Stimulated activated CD4-positive, alpha-beta T cell treated with anti-CD3 and anti-CD28 coated beads, Interleukin-4, amount 100 ng/mL, for 48 hours (primary cell): ENCODE data around the gene KRT10.
"Not testable (repeated sequence)": the region's sequence is repeated elsewhere in the genome, so short reads cannot be mapped to it uniquely, and the experiment has no call there.

Source experiments
- DNase-seq, 2 donors: peaks; one replicate each; pipeline ENCODE4 v3.0.0-alpha.2; 2020; ENCODE audit warnings: low read depth in 2 of 2

Gene KRT10

DNA sequence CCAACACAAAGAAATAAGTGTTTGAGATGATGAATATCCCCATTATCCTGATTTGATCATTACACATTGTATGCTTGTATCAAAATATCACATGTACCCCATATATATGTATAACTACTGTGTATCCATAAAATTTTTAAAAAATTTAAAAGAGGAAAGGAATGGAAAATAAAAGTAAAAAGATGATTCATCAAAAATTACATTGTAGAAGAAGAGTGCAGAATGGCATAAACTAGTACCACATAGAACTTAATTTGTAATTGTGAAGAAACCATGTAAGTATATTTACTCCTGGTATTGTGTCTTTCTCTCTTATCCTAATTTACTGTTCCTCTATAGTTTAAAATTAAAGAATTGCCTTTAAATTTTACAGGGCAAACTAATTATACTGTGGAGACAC is 11.5 kb upstream of the KRT10 start:
- no peak for DNase-seq

DNA sequence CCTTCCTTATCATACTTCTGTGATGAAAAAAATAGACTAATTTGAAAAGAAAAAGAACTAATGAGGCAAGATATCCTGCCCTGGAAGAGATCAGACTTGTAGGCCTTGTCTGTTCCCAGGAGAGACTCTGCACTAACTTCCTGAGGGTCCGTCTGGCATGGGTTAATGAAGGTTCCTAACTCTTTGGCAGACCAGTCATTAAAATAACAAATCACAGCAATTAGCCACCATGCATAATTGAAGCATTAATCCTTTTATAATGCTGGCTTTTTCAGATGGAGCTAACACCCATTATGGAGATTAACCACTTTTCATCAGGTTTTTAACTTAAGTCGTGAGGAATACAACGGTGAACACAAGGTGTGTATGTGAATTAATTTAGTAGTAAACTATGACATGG is 10.4 kb upstream of the KRT10 start:
- DNase-seq, result no peak

DNA sequence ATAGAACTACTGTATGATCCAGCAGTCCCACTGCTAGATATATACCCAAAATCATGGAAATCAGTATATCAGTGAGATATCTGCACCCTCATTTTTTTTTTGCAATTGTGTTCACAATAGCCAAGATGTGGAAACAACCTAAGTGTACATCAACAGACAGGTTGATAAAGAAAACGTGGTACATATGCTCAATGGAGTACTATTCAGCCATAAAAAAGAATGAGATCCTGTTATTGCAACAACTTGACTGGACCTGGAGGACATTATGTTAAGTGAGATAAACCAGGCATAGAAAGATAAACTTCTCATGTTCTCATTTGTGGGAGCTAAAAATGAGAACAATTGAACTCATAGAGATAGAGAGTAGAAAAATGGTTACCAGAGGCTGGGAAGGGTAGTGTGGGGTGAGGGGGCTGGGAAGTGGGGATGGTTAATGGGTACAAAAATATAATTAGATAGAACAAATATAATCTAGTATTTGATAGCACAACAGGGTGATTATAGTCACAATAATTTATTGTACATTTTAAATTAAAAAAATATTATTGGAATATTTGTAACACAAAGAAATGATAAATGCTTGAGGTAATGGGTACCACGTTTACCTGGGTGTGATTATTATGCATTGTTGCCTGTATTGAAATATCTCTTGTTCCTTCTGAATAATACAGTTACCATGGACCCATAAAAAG is 7.8 kb upstream of the KRT10 start:
- no peak for DNase-seq

DNA sequence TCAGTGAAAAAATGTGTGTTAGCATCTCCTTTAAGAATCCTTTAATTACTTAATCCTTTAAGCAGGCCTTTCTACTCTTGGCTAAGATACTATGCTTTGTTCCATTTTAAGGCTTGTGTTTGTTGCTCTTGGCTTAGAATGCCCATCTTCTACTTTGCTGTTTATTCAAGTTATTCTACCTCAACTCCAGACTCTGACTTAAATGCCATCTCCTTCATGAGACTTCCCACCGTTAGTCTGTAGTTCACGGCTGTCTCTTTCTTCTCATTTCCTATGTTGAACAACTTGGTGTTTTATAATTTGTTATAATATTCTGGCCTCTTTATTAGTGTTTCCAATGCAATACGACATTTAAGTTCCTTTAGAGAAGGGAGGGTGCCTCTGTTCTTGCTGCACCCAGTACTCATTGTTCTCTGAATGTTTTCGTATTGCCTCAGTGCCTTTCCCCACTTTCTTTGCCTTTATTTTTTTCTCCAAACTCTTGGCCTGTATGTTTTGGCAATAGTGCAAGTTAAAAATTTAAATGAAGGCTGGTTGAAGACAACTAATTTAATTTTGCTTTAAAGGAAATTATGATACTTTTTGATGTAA is 6.1 kb upstream of the KRT10 start:
- no peak for DNase-seq

DNA sequence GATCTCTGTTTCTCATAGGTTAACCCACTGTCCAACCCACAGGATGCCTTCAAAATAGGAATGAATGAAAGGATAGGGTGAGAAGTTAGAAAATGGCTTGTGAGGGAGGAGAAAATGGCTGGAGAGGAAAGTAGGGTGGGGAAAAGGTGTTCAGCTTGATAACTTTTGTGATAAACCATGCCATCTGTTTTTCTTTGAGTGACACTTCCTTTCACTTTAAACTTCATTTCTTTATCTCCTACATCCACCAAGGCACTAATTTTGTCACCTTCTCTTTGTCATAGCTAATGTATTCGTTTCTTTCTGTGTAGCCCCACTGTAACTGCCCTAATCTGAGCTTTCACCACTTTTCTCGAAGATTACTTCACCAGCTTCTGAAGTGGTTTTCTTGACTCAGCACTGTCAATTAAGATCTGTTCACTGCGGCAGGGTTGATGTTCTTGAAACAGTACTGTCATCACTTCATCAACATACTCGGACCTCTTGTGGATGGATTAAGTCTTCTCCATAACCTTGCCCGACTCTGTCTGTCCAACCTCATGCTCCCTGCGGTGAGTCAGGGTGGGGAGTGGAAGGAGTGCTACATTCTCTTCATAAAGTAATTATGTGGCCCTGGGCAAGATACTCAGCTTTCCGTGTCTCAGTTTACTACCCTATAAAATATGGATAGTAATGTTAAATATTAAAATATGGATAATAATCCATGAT is 5.5 kb upstream of the KRT10 start:
- DNase-seq, result no peak

DNA sequence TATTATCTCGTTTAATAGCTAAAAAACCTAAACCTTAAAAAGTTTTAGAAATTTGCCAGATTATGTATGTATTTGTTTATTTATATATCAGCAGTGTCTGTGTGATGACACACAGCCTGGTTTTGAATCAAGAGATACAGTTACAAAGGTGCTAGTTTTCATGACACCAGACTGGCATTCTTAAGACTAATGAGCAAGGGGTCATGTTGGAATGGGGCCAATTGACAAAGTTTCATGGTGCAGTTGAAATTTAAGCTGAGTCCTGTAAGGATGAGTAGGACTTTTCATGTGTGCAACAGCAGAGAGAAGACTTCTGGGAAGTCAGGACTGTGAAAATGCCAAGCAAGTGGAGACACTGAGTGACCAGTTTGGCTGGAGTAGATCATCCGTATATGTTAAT is 3.2 kb upstream of the KRT10 start:
- no peak for DNase-seq

DNA sequence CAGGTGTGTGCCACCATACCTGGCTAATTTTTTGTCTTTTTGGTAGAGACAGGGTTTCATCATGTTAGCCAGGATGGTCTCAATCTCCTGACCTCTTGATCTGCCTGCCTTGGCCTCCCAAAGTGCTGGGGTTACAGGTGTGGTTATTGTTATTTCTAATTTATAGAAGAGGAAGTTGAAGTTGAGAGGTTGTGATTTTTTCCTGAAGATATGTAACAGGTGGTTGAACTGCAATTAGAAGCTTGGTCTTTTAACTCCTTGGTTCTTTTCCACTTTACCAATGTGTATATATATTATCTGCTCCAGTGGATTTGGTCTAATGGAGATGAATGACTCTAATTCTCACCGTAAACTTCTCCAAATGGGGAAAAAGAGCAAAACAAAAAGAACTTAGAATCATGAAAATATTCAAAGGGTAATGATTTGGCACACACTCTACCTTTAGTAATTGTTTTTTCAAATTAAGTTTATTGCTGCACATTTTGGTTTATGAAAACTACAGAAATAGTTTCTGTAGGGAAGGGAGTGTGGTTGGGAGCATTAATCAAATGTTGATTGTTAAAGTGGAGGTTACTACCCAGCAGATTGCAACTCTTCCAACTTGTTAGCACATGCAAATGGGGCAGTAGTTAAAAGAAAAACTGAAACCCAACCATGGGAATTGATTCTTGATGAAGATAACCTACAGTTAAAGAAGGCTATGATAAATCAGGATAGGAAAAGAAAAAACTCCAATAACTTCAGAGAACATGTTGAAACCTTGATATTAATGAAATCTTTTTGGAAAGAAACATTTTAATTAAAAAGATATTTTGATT is 1.8 kb upstream of the KRT10 start:
- no peak for DNase-seq

DNA sequence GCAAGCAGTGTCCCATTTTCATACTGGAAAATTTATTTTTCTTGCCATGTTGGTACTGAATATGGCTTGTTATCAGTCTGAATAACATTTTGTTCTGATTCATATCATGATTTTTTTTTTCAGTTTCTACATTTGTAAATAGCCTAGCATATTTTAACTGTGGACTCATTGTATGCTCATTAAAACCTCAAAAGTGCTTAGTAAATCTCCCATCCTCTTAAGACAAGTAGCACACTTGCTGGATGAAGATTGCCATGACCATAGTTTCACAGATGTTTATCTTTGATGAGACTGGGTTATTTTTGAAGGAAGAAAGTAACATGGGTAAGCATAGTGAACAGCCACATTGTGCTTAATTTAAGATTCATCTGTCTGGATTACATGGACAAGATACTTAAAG is 878 bp downstream of the KRT10 start:
- DNase-seq, result no peak

DNA sequence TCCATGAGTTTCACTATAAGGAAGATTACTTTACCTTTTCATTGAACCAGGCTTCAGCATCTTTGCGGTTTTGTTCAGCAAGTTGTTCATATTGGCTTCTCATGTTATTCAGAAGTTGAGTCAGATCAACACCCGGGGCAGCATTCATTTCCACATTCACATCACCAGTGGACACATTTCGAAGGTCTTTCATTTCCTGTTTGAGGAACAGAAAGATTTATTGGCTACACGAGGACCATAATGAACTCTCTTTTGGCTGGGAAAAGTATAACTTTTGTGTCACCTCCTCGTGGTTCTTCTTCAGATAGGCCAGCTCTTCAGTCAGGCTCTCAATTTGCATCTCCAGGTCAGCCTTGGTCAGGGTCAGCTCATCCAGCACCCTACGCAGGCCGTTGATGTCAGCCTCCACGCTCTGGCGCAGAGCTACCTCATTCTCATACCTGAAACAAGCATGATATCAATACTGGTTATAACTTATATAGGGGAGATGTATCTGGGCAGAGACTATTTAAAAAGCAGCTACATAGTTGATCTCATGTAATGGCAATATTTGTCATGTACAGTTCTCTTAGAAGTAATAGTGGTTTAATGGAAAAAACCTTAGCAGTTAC is 2.1 kb downstream of the KRT10 start:
- DNase-seq, result no peak

DNA sequence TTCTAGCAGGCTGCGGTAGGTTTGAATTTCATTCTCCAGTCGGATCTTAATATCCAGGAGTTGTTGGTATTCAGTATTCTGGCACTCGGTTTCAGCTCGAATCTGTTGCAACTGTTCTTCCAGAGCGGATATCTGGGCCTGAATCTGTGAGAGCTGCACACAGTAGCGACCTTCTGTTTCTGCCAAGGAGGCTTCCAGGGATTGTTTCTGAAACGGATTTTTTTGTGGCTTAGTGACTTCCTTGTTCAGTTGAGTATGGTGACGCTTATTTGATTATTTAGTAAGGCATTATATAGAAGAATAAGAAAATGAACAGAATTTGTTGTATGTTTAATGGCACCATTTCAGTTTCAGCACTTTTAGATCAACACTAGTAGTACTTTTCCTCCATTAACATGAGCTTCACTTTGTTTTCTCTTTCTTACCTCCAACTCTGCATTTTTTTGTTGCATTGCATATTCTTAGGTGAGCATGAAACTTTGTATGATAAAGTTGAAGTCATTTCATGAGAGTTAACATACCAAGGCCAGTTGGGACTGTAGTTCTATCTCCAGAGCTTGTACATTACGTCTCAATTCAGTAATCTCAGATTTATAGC is 2.8 kb downstream of the KRT10 start:
- DNase-seq, result no peak

DNA sequence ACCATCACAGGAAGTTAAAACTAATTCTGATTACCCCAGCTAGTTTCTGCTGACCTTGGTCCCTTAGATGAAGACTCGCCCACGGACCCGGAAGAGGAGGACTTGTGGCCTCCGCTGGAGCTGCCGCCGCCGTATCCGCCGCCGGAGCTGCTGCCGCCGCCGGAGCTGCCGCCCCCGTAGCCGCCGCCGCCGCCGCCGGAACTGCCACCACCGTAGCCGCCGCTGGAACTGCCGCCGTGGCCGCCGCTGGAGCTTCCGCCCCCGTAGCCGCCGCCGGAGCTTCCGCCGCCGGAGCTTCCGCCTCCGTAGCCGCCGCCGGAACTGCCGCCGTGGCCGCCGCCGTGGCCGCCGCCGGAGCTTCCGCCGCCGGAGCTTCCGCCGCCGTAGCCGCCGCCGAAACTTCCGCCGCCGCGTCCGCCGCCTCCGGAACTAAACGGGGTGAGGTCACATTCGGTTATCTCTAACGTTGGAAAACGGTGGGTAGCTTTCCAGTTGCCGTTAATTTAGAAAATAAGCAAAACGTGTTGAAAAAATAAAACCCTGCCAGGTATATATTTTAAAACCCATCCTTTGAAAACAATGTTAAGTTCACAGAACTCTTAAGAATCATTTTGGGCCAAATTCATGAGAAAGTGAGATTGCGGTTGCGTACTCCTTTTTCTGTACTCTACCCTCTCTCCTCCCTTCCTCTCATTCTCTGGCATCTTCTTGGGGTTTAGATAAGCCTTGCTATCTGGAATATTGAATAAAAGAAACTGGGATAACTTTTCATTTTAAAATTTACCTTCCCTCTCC is 3.5 kb downstream of the KRT10 start:
- peak; percentile 74 to 75 for DNase-seq

DNA sequence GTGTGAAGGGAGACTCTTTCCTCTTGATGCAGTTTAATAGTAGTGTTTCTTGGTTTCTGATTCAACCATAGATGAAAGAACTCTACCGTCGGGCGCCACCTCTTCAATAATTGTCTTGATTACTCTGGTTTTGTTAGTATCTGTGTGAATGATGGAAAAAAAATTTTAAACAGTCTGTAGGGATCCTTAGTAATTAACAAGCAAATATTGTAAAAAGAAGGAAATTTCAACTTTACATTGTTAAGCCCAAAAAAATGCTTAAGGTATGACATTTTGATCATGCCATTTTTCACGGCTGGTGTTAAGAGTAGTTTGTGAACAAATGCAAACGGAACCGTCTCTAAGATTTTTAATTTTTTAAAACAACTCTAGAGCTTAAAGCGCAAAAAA is 4.1 kb downstream of the KRT10 start:
- DNase-seq, result no peak

DNA sequence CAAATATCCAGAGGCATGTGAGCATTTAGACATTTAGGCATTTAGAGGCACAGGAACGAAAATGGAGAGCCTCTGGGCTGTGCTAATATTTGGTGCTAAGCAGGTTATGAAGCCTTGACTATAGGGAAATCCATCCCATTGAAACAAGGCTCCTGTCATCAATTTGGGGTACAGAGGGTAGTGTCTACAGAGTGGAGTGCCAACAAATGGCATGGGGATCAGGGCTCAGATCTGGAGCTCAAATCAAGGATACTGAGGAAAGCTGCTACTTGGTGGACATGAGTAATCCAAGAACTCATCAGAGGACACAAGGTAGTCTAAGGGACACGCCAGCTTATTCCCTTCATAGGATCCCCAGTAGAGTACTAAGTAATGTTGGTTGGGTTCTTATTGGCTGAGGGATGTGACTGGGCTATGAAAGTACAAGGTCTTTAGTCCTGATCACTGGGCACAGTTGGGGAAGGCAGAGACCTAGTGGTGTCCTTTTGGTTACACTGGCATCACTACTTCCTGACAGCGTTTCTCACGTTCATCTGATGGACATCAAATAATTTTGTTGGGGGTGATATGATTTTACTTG is 5.2 kb downstream of the KRT10 start:
- DNase-seq, result no peak

DNA sequence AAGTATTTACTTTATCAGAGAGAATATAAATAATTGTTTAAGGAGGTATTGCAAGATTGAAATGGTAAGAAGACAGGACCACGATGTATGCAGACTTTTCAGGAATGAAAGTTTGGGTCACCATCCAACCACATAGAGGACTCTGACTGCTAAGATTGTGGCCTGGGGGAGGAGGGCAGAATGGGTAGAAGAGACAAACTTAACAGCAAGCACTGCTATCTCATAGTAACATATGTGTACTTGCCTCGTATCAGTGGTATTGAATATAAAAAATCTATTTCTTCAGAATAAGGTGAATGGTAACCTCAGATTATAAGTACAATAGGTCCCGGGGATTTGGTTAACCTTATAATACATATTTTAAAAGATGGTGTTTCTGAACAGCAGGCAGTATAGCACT is 5.8 kb downstream of the KRT10 start:
- DNase-seq, result no peak

DNA sequence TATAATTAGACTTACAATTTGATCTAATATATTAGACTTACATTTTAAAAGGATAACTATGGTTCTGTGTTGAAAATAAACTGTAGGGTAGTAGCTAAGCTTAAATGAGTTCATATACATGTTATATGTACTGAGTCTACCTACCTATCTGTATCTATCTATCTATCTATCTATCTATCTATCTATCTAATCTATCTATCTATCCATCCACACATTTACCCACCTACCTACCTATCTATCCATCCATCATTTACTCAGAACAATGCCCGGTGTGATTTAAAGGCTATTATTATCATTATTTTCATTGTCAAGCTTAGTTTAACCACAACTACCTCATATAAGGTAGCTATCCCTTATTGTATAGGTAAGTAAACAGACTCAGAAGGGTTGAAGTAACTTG is 7.0 kb downstream of the KRT10 start:
- no peak for DNase-seq

DNA sequence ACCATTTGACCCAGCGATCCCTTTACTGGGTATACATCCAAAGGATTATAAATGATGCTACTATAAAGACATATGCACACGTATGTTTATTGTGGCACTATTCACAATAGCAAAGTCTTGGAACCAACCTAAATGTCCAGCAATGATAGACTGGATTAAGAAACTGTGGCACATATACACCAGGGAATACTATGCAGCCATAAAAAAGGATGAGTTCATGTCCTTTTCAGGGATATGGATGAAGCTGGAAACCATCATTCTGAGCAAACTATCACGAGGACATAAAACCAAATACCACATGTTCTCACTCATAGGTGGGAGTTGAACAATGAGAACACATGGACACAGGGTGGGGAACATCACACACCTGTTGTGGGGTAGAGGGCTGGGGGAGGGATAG is 7.8 kb downstream of the KRT10 start:
- DNase-seq, result not testable (repeated sequence)

DNA sequence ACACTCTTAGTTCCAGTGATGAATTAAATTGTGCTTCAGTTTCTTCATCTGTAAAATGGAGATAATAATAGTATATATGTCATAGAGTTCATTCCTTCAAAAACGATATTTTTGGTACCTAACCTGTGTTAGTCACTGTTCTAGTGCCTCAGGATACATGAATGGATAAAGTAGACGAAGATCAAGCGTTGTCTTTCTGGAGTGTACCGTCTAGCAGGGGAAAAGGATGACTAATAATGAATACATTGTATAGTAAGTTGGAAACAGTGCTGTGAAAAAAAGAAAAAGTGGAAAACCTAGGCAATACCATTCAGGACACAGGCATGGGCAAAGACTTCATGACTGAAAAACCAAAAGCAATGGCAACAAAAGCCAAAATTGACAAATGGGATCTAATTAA is 8.6 kb downstream of the KRT10 start:
- DNase-seq, result no peak

DNA sequence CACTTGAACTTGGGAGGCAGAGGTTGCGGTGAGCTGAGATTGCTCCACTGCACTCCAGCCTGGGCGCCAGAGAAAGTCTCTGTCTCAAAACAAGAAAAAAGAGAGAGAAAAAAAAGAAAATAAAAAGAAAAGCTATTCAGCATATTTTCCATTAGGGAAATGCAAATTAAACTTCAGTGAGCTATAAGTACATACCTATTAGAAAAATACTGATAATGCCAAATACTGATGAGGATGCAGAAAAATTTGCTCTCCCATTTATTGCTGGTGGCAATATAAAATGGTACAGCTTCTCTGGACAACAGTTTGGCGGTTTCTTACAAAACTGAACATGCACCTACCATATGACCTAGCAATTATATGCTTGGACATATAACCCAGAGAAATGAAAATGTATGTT is 9.8 kb downstream of the KRT10 start:
- no peak for DNase-seq

DNA sequence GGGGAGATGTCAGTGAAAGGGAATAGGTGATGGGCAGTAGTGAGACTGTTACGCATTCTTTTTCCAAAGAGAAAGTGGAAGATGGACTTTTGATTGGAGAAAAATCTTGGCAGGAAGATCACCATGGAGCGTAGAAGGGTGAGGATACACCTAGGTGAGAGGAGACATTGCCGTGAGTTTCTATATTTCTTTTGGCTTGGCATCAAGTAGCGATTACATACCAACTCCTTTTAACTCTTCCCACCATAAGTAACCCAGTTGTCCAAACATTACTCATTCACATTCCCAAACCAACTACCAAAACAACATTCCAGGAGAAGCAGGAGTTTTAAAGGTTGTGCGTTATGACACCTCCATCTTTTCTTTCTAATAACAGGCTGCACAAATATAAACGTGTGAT is 11.9 kb downstream of the KRT10 start:
- DNase-seq, result no peak

DNA sequence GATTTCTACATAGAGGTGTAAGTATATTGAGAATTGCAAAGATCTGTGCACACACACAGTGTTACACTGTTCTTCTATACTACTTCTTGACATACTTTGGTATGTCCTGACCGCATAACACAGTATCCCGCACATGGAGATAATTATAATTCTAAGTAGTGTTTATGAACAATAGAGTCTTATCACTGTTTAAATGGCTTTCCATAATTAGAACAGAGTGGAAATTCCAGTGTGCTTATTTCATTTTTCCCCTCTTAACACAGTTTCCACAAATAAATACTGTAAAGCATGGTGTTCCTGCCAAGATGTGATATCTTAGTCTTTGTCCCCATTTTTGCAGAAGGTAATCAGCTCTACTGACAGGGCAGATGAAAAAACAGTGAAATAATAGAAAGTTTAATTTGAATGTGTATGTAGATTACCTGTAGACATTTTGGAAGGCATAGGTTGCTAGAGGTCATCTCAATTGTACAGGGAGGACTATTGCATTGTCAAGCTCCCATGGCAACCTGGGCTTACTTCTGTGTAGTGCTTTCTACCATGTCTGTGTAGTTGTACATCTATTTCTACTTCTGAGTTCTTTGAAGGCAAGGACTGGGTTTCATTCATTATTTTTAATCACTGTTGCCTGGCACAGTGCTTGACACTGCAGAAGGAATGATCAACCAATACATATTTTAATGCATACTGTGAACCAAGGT is 12.5 kb downstream of the KRT10 start:
- DNase-seq, result no peak
